Endodermal cell (in vitro differentiated cells): ENCODE results near the gene ZCWPW2. TPM values are rescaled to one million over a fixed set of nuclear protein-coding genes. Genes with fewer than 3 reads are reported as not detected.
A peak's percentile ranks its signal among the peaks of the same experiment; 100 is the strongest.

Experiments
- DNase-seq: peaks from one replicate; pipeline ENCODE4 v3.0.0-alpha.2; 2017
- H3K27ac ChIP-seq: 2 replicates; pipeline ENCODE4 v1.5.1; 2013; ENCODE audit warnings: mild to moderate bottlenecking, low read depth, low read length, moderate library complexity
- H3K27me3 ChIP-seq: 2 replicates; pipeline ENCODE4 v1.6.1; 2013; ENCODE audit warnings: mild to moderate bottlenecking, low read length, moderate library complexity; ENCODE audit not compliant: insufficient read depth, control insufficient read depth, poor library complexity, severe bottlenecking
- H3K36me3 ChIP-seq: 2 replicates; pipeline ENCODE4 v1.7.0; 2013; ENCODE audit warnings: mild to moderate bottlenecking, low read length, moderate library complexity; ENCODE audit not compliant: control insufficient read depth, insufficient read depth
- H3K4me1 ChIP-seq: one replicate; pipeline ENCODE4 v1.7.0; 2013; ENCODE audit warnings: low read length; ENCODE audit not compliant: control insufficient read depth, insufficient read depth
- H3K4me3 ChIP-seq: 2 replicates; pipeline ENCODE4 v1.5.1; 2013; ENCODE audit warnings: mild to moderate bottlenecking, low read length, moderate library complexity
- H3K9ac ChIP-seq: 2 replicates; pipeline ENCODE4 v1.6.1; 2013; ENCODE audit warnings: mild to moderate bottlenecking, low read length, moderate library complexity; ENCODE audit not compliant: poor library complexity, severe bottlenecking; ENCODE audit errors: extremely low read depth
- H3K9me3 ChIP-seq: 2 replicates; pipeline ENCODE4 v1.6.1; 2013; ENCODE audit warnings: mild to moderate bottlenecking, low read length, moderate library complexity; ENCODE audit not compliant: control insufficient read depth
- H3K27ac Mint-ChIP-seq: 2 replicates; pipeline ENCODE4 v1.8.0; 2020; ENCODE audit warnings: mixed read lengths
- H3K27me3 Mint-ChIP-seq: 2 replicates; pipeline ENCODE4 v1.8.0; 2021; ENCODE audit warnings: mild to moderate bottlenecking, mixed read lengths; ENCODE audit not compliant: insufficient read depth
- H3K36me3 Mint-ChIP-seq: 2 replicates; pipeline ENCODE4 v1.8.0; 2020; ENCODE audit warnings: low read depth, mixed read lengths
- H3K4me1 Mint-ChIP-seq: 2 replicates; pipeline ENCODE4 v1.8.0; 2020; ENCODE audit warnings: mixed read lengths
- H3K4me3 Mint-ChIP-seq: 2 replicates; pipeline ENCODE4 v1.8.0; 2020; ENCODE audit warnings: mild to moderate bottlenecking, moderate library complexity, mixed read lengths
- H3K9me3 Mint-ChIP-seq: 2 replicates; pipeline ENCODE4 v1.8.0; 2020; ENCODE audit warnings: mild to moderate bottlenecking, mixed read lengths
- CTCF ChIP-seq: fragments of 200-600 bp; sonication (generic); conservative IDR thresholded peaks from 2 replicates; pipeline ENCODE4 v1.5.0; 2021; ENCODE audit warnings: antibody characterized with exemption, mild to moderate bottlenecking
- WGBS, 2 experiments: methylation state at CpG; one replicate each; pipeline versions ENCODE4 v1.1.5 to v1.1.7; 2013; ENCODE audit warnings: missing lambda C conversion rate in 2 of 2, mixed read lengths in 1 of 2; ENCODE audit not compliant: insufficient coverage in 1 of 2, insufficient read length in 1 of 2; 5-methylcytosine and 5-hydroxymethylcytosine counted together
- total RNA-seq, 2 donors: library from RNA; stranded (reverse); fragmentation: NEBNext Ultra II Directional in 1 of 2; extraction: Animal tissue kit (Norgen Biotek cat#: 25700) in 1 of 2; gene quantifications; 2 replicates in 1 of 2; 3 replicates in 1 of 2; pipeline ENCODE4 v1.2.1, GENCODE V29; 2021

Gene ZCWPW2
- total RNA-seq, 2 donors from 2014 or later = 0.82 TPM; not detected in 1

- H3K4me1 Mint-ChIP-seq = no peaks in the 10 kb centered on the region
- no peak for DNase-seq
- no peaks in the 10 kb centered on the region for H3K36me3 ChIP-seq
- no peaks in the 10 kb centered on the region for H3K4me1 ChIP-seq
- no peaks in the 10 kb centered on the region for H3K36me3 Mint-ChIP-seq
- H3K27ac Mint-ChIP-seq = no peak overlapping the region
- H3K27me3 Mint-ChIP-seq = no peaks in the 10 kb centered on the region
- no peak overlapping the region for H3K4me3 ChIP-seq
- no peak overlapping the region for H3K27ac ChIP-seq
- 80 to 97% methylated on average over 1 to 4 of the region's 4 CpGs for WGBS, 2 experiments
- no peak for TF ChIP-seq CTCF
- no peak overlapping the region for H3K9ac ChIP-seq
- no peak overlapping the region for H3K4me3 Mint-ChIP-seq
- H3K9me3 ChIP-seq = no peaks in the 10 kb centered on the region
- H3K27me3 ChIP-seq = no peaks in the 10 kb centered on the region
- H3K9me3 Mint-ChIP-seq = peaks cover 8% of the 10 kb centered on the region
Measured at GRCh38 chr3:28376424-28376823, 27.9 kb downstream of the ZCWPW2 start.

GRCh38 chr3:28386049-28386448 lies 37.5 kb downstream of the ZCWPW2 start:
- Mint-ChIP-seq H3K4me1 (peaks cover 2% of the 10 kb centered on the region), H3K4me3 (no peak overlapping the region), H3K27me3 (no peaks in the 10 kb centered on the region), H3K36me3 (no peaks in the 10 kb centered on the region), H3K9me3 (no peaks in the 10 kb centered on the region), H3K27ac (no peak overlapping the region)
- Histone ChIP-seq H3K9ac (no peak overlapping the region), H3K36me3 (no peaks in the 10 kb centered on the region), H3K27me3 (no peaks in the 10 kb centered on the region), H3K4me1 (no peaks in the 10 kb centered on the region), H3K9me3 (no peaks in the 10 kb centered on the region), H3K4me3 (no peak overlapping the region), H3K27ac (no peak overlapping the region)
- no peak for DNase-seq
- no peak for TF ChIP-seq CTCF
- 99% methylated on average over 5 of the region's 5 CpGs; no CpG with 5 or more reads in 1 of the 2 experiments for WGBS, 2 experiments

GRCh38 chr3:28388978-28389377 lies 40.5 kb downstream of the ZCWPW2 start:
- Histone ChIP-seq H3K4me1 (no peaks in the 10 kb centered on the region), H3K27ac (no peak overlapping the region), H3K27me3 (no peaks in the 10 kb centered on the region), H3K9ac (no peak overlapping the region), H3K36me3 (no peaks in the 10 kb centered on the region), H3K4me3 (no peak overlapping the region), H3K9me3 (no peaks in the 10 kb centered on the region)
- peaks cover 14% of the 10 kb centered on the region for H3K9me3 Mint-ChIP-seq
- no peak overlapping the region for H3K4me3 Mint-ChIP-seq
- no peaks in the 10 kb centered on the region for H3K27me3 Mint-ChIP-seq
- H3K4me1 Mint-ChIP-seq = peaks cover 2% of the 10 kb centered on the region
- WGBS, 2 experiments = 96% methylated on average over 1 of the region's 1 CpG; no CpG with 5 or more reads in 1 of the 2 experiments
- DNase-seq = no peak
- peak; percentile 30 for TF ChIP-seq CTCF
- no peaks in the 10 kb centered on the region for H3K36me3 Mint-ChIP-seq
- no peak overlapping the region for H3K27ac Mint-ChIP-seq
